GM19463 (cell line): Measurements from ENCODE around the gene TBC1D22A.

Source experiments
- ATAC-seq: cut with Tn5 transposase; IDR thresholded peaks from one replicate; pipeline ENCODE4 v1.9.1; 2021; ENCODE audit warnings: mild to moderate bottlenecking, moderate library complexity; ENCODE audit not compliant: unreplicated experiment

Gene TBC1D22A

GRCh38 chr22:47220752-47221151 is 458.3 kb downstream of the TBC1D22A start:
- ATAC-seq = no peak

DNA sequence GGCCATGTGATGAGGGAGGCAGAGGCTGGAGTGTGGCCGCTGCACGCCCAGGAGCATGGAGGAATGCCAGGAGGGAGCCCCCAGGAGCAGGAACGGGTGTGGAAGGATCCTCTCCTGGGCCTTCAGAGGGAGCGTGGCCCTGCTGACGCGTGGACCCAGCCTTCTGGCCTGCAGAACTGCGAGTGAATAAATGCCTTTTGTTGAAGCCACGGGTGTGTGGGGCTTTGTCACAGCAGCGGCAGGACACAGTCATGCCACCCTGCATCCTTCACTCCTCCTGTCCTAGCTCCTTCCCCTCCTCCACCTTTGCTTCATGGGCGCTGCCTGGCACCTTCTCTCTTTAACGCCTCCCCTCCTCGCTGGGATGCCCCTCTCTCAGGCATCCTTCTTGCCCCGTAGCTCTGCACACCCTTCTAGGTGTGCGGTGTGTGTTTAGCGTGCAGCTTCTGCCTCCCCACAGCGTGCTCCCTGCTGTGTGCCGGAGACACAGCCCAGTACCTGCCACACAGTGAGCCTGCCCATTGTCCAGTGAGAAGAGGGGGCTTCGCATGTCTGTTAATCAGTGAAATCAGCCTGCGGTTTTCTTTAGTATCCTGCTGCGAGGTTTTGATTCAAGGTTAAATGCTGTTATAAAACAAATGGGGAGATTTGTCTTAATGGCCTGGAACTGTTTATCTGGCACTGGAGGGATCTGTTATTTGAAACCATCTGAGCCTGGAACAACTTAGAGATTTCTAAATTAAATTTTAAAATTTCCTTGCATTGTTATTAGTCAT is 459.6 kb downstream of the TBC1D22A start:
- ATAC-seq = no peak
